AG09309 (cell line): ENCODE data around the gene CDS1.
A peak's percentile ranks its signal among the peaks of the same experiment; 100 is the strongest.
"Not testable (repeated sequence)": the region's sequence is repeated elsewhere in the genome, so short reads cannot be mapped to it uniquely, and the experiment has no call there.

Source experiments
- DNase-seq: peaks from one replicate; pipeline ENCODE4 v3.0.0-alpha.2; 2010; ENCODE audit warnings: low read depth
- H3K4me3 ChIP-seq: 2 replicates; pipeline ENCODE4 v1.5.1; 2011; ENCODE audit warnings: mild to moderate bottlenecking, low read depth, low read length, moderate library complexity; ENCODE audit not compliant: control insufficient read depth
- TF ChIP-seq, protein P1 (sequence below): IDR thresholded peaks from 2 replicates; pipeline ENCODE4 v1.5.1; 2011; ENCODE audit warnings: mild to moderate bottlenecking, low read depth, low read length, inconsistent platforms; ENCODE audit not compliant: insufficient read depth, control insufficient read depth; ENCODE audit errors: missing control alignments

Gene CDS1

DNA sequence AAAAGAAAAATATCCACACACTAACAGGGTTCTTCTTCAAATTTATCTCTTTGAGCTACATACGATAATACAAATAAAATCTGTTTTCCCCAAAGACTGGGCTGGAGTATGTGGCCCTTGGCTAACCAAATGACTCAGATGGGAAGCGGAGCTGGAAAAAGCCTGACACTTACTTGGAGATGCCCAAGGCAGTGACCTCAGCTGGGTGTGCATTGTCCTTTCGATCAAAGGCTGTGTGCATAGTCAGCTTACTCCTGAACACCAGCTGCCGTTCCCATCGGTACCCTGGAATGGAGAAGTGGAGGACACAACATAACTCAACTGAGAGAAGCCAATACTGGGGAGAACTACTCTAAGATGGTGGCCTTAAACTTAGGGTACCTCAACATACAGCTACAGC lies 95.1 kb downstream of the CDS1 start:
- no peak for DNase-seq
- H3K4me3 ChIP-seq = no peak overlapping the region
- TF ChIP-seq, protein P1, sequence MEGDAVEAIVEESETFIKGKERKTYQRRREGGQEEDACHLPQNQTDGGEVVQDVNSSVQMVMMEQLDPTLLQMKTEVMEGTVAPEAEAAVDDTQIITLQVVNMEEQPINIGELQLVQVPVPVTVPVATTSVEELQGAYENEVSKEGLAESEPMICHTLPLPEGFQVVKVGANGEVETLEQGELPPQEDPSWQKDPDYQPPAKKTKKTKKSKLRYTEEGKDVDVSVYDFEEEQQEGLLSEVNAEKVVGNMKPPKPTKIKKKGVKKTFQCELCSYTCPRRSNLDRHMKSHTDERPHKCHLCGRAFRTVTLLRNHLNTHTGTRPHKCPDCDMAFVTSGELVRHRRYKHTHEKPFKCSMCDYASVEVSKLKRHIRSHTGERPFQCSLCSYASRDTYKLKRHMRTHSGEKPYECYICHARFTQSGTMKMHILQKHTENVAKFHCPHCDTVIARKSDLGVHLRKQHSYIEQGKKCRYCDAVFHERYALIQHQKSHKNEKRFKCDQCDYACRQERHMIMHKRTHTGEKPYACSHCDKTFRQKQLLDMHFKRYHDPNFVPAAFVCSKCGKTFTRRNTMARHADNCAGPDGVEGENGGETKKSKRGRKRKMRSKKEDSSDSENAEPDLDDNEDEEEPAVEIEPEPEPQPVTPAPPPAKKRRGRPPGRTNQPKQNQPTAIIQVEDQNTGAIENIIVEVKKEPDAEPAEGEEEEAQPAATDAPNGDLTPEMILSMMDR = no peak

DNA sequence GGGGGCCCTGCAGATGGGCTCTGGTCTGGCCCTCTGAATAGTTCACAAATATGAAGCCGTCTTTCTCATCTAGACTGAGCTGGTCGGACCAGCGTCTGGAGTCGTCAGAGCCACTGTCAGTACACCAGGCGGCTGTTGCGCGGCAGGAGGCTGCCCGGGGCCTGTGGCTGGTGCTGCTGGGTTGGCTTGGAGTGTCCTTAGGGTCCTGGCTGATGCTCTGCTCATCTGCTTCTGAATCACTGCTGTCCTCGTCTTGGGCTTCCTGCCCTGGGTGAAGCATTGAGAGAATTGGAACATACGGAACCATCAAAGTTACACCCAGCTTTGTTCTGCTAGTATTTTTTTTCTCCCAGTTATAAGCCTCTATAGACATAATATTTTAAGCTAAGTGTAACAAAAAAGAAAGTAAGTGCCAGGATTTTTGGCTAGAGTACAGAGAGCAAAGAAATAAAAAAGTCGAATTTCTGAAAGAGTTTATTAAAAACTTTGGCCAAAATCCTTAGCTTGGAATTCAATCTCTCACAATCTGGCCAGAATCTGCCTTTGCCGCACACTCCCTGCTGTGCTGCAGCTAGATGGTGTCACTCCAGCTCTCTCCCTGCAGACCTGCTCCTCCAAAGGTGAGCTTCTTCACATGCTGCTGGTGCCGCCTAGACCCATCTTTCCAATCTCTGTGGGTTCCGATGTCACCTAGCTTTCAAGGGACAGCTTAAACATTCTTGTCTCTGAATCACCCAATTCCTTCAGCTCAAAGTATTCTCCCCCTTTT lies 96.2 kb downstream of the CDS1 start:
- TF ChIP-seq, protein P1 = no peak
- no peak overlapping the region for H3K4me3 ChIP-seq
- DNase-seq = no peak

DNA sequence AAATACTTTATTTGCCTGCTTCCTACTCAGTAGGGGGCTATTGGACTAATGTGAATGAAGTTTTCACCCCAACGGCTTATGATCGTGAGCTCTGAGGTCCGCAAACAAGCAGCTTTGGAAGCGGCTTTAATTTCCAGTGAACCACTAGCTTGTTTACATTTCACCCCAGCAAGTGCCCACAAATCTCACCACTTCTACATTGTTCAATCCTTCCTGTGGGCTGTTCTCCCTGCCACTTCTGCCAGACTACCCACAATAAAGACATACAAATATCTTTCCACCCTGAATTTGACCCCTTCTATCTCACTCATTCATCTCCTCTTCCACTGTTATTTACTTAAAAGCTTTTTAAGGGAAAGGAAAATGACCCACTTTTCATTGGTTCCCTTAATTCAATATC lies 98.0 kb downstream of the CDS1 start:
- no peak for DNase-seq
- TF ChIP-seq, protein P1 = no peak
- no peak overlapping the region for H3K4me3 ChIP-seq

DNA sequence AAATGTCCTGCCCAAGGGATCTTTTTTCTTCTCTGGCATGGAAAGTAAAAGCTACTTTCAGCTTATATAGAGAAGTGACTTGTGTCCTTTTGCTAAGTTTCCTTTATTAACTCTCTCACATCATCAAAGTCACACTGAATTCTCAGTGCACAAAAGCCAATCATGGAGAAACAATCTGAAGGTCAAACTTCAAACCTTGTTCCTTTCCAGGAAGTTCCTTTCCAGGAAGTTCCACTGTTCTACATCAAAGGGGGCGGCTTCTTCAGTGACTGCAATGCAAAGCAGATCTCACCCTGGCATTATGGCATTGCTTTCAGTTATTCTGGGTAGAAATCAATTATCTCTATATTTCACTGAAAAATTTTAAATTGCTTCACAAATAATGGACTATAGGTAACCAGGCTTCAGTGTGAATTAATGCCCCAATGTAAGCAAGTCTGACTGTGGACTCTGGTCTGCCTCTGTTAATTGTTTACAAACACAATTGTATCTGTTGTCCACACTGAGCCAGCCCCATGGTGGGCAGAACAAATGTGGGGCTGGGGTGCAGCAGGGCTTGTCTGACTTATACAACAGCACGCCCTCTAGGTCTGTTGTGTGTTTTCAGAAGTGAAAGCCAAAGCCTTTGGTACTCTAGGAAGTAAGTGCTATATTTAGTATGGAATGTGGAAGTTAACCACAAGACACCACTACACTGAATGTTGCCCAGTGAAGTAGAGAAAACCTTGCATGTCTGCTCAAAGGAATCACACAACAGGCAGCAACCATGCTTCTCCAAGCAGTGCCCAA lies 98.8 kb downstream of the CDS1 start:
- DNase-seq = peak; percentile 45
- H3K4me3 ChIP-seq = no peak overlapping the region
- TF ChIP-seq, protein P1 = peak; percentile 4

DNA sequence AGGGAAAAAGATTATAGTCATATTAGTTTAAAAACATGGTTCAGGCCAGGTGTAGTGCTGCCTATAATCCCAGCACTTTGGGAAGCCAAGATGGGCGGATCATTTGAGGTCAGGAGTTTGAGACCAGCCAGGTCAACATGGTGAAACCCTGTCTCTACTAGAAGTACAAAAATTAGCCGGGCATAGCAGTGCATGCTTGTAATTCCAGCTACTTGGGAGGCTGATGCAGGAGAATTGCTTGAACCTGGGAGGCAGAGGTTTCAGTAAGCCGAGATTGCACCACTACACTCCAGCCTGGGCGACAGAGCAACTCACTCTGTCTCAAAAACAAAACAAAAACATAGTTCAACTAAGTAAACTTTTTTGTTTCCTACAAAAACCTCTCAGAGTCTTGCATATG lies 99.7 kb downstream of the CDS1 start:
- not testable (repeated sequence) for DNase-seq, H3K4me3 ChIP-seq

DNA sequence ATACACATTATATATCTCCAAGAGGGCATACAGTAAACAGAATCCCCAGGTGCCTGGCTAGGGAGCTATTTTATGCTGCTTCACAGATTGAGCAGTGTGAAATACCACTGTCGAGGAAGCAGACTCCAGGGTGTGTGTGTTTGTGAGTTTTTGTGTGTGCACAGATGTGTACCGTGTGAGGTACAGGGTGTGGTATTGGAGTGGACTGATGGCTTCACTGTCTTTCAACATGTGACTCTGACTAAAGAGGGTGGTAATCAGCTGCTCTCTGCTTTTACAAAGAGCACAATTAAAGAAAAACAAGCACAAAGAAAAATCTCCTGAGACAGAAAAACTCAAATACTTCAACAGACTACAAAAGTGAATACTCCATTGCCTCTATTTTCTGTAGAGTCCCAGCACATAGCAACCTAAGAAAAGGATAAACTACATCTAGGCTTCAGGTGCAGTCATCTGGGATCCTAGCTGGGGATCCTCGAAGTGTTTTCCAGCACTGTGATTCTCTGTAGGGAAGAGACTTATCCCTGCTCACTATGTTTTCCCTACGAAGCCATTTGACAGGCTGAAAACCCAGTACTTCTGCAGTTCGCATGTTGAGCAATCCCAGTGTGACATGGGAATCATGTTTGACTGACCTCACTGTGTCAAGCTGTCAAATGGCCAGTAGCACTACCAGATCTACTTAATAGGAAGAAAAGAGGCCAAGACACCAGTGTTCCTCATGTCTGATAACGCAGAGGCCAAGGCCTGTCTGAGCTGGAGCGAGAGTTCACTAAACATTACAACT lies 100.3 kb downstream of the CDS1 start:
- no peak overlapping the region for H3K4me3 ChIP-seq
- TF ChIP-seq, protein P1 = no peak
- DNase-seq = no peak
